Measurements from ENCODE around the gene TJP1.

Gene TJP1

DNA sequence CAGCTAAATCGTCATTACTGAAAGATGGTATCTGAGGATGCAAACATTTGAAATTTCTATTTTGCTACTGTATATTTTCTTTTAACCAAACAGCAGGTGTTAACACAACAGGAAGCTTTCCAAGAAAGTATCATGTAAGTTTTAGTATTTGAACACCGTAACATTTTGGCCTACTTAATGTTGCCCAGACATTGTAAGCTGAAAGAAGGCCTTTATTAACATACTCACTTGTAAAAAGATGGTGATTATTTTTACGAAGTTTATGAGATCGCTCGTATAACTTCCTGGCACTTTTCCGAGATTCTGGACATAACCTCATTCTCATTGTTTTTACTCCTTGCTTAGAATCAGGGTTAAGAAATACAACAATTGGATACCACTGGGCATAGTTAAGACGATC is 95.7 kb downstream of the TJP1 start:
- TF ChIP-seq, protein P1, sequence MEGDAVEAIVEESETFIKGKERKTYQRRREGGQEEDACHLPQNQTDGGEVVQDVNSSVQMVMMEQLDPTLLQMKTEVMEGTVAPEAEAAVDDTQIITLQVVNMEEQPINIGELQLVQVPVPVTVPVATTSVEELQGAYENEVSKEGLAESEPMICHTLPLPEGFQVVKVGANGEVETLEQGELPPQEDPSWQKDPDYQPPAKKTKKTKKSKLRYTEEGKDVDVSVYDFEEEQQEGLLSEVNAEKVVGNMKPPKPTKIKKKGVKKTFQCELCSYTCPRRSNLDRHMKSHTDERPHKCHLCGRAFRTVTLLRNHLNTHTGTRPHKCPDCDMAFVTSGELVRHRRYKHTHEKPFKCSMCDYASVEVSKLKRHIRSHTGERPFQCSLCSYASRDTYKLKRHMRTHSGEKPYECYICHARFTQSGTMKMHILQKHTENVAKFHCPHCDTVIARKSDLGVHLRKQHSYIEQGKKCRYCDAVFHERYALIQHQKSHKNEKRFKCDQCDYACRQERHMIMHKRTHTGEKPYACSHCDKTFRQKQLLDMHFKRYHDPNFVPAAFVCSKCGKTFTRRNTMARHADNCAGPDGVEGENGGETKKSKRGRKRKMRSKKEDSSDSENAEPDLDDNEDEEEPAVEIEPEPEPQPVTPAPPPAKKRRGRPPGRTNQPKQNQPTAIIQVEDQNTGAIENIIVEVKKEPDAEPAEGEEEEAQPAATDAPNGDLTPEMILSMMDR (IDR thresholded peaks at IDR 0.05; ENCODE audit: extremely low read depth, insufficient read depth, missing control alignments): no peak
- DNase-seq (ENCODE audit: low spot score): no peak
- in situ Hi-C loops (cut with MboI; ENCODE audit: low pct_unique_long_range_greater_than_20kb, low sequenced_read_pairs, unreplicated experiment): no loop called here

DNA sequence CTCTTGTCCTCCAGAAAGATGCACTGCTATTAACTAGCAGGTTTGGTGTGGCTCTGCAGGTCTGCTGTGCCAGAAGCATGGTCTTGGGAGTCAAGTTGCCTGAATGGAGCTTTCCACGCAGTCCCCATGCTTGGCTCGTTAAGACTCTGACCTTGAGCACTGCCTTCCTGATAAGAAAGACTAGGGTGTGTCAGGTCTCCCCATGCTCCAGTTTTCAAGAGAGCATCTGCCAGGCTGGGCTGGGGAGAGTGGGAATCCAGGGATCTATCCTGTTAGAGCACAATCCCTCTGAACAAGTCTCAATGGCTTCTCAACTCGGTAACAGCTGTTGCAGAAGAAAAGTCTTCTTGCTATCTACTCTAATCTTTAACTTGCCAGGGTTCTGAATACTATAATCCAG is 98.2 kb downstream of the TJP1 start:
- DNase-seq (ENCODE audit: low spot score): no peak
- in situ Hi-C loops (cut with MboI; ENCODE audit: low pct_unique_long_range_greater_than_20kb, low sequenced_read_pairs, unreplicated experiment): no loop called here
- TF ChIP-seq, protein P1 (IDR thresholded peaks at IDR 0.05; ENCODE audit: extremely low read depth, insufficient read depth, missing control alignments): no peak

DNA sequence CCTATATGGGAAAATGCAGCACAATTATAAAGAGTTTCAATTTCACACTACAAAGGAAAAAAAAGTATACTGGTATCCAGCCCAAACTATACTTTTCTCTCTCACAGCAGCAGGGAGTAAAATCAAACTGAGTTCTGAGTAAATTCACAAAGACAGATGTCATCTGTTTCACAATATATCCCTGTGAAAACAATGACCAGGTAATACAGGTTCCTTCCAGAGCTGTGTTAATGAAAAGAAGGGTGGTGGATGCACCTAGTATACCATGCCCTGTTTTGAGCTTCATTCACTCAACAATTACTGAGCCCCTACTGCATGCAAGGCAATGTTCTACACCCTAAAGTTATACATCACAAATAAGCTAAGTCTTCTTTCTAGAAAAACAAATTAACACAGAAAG is 108.5 kb downstream of the TJP1 start:
- TF ChIP-seq, protein P1 (IDR thresholded peaks at IDR 0.05; ENCODE audit: extremely low read depth, insufficient read depth, missing control alignments): no peak
- in situ Hi-C loops (cut with MboI; ENCODE audit: low pct_unique_long_range_greater_than_20kb, low sequenced_read_pairs, unreplicated experiment): no loop called here
- no peak for DNase-seq (ENCODE audit: low spot score)

DNA sequence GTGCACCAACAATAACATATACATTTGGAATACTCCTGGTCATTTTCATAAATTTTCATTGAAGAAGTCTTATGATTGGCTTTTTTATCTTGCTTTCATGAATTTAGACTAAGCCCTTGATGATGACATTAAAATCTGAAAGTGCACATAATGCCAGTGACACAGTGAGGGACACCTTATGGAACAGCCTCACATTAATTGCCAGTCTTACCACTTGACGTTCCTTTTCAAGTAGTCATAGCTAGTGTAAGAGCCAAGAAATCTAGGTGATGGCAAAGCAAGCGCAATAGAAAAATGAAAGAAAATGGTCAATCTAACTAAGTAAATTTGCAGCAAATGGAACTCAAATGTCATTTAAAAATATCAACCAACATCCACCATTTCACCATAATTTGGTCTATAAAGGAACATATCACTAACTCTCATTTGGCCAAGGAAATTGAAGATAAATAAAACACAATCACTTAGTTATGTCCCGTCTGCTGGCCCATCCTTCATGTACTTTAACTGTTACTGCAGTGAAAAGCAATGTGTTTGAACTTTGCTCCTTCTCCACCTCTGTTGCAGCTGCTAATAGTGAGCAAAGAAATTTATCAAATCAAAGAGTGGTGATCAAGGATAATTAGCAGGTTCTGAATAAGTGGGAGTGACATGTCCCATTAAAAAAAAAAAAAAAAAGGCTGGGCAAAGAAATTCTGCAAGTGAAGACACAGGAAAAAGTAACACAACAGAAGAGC is 110.0 kb downstream of the TJP1 start:
- DNase-seq (ENCODE audit: low spot score): no peak
- TF ChIP-seq, protein P1 (IDR thresholded peaks at IDR 0.05; ENCODE audit: extremely low read depth, insufficient read depth, missing control alignments): no peak
- in situ Hi-C loops (cut with MboI; ENCODE audit: low pct_unique_long_range_greater_than_20kb, low sequenced_read_pairs, unreplicated experiment): no loop called here

DNA sequence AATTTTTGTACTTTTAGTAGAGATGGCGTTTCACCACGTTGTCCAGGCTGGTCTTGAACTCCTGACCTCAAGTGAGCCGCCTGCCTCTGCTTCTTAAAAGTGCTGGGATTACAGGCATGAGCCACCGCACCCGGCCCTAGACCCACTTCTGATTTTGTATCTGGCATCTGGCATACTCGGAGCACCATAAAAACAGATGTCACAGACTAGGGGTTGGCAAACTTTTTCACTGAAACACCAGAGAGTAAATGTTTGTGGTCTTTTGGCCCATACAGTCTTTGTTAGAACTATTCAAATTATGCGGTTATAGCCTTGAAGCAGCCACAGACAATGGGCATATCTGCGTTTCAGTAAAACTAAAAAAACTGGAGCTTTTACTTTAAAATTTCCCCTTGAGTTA is 110.7 kb downstream of the TJP1 start:
- DNase-seq (ENCODE audit: low spot score): no peak
- TF ChIP-seq, protein P1 (IDR thresholded peaks at IDR 0.05; ENCODE audit: extremely low read depth, insufficient read depth, missing control alignments): no peak
- in situ Hi-C loops (cut with MboI; ENCODE audit: low pct_unique_long_range_greater_than_20kb, low sequenced_read_pairs, unreplicated experiment): no loop called here

DNA sequence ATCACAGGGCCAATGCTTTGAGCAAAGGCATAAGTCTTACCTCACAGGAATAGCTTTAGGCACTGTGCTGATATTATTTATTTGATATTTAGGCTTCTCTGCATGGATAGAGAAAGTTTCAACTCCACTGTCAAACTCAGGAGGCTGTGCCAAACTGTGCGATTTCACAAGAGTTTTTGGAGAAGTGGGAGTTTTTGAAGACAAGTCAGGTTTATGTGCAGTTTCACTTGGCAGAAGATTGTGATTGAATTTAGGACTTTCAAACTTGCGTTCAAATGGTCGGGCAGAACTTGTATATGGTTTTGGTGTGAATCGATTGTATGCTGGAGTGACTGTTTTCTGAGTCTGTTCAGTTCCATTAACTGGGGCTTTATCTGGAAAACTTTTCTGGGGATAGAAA is 113.7 kb downstream of the TJP1 start:
- TF ChIP-seq, protein P1 (IDR thresholded peaks at IDR 0.05; ENCODE audit: extremely low read depth, insufficient read depth, missing control alignments): no peak
- in situ Hi-C loops (cut with MboI; ENCODE audit: low pct_unique_long_range_greater_than_20kb, low sequenced_read_pairs, unreplicated experiment): no loop called here

More for the DNA sequence above, 113.7 kb downstream of the TJP1 start:
- no peak for DNase-seq (ENCODE audit: low spot score)

Measured in GM13977 (cell line).